Ramos (cell line): ENCODE data around the gene RTP3.

ENCODE experiments used
- in situ Hi-C: fragments of 300-500 bp; cut with MboI; formaldehyde crosslinking; loops from one replicate; pipeline ENCODE4 v1.14.3; 2022; ENCODE audit warnings: low sequenced_read_pairs; ENCODE audit not compliant: unreplicated experiment

Gene RTP3

DNA sequence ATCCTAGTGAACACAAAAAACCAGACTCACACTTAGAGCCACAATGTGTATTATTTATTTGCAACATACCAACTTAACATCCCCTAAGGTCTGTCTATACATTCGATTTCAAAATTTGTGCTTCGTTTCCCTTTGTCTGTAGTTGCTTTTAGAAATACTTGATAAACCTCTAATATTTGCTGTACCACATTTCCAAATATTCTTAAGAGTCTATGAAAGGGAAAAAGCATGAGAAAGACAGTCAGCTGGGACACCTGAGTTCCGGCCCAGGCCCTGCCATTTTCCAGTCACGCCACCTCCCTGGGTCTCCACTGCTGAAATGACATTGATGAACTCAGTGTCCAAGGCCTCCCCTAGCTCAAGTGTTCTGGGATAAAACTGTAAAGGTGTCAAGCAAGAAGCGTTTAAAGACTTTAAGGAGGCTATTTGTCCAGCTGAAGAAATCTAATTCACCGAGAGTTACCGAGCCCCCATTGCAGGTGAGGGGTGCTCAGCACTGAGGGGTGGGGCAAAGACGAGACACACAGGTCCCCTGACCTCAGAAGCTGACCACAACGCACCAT is 41.7 kb downstream of the RTP3 start:
- in situ Hi-C loops = loop anchor here (25.0 kb wide), 1 partner anchor 977 kb away; no protein-coding TSS in a partner anchor

DNA sequence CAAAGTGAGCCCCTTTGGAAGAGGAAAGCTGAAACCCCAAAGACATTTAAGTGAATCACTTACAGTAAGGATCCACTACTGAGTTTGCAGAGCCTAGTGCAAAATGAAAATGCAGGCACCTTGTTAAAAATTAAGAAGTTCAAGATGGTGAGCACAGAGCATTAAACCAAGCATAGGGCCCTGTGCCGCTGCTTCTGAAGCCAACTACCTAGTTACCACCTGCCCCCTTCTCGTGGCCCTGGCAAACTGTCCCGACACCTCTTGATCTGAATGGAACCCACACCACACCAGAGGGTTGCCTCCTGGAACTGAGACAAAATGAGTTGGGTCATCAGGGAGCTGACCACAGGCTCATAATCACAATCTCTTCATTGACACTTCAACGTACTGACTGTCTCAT is 42.8 kb downstream of the RTP3 start:
- in situ Hi-C loops = loop anchor here (25.0 kb wide), 1 partner anchor 978 kb away; no protein-coding TSS in a partner anchor

DNA sequence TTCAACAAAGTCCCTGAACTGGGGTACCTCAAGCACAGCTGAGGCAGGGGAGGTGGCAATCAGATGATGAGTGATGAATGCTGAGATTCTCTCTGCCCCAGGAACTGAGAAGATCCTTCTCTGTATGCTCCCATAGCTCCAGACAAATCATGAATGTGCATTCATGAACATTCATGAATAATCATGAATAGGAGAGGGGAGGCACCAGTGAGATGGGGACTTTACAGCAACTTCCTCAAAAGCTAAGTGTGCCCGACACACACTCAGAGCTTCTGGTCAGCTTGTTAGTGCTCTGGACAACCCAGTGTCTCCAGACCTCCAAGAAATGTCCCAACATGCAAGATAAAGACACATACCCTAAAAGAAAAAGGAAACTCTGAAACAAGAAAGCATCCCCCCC is 44.1 kb downstream of the RTP3 start:
- in situ Hi-C loops = loop anchor here (25.0 kb wide), 1 partner anchor 980 kb away; no protein-coding TSS in a partner anchor

DNA sequence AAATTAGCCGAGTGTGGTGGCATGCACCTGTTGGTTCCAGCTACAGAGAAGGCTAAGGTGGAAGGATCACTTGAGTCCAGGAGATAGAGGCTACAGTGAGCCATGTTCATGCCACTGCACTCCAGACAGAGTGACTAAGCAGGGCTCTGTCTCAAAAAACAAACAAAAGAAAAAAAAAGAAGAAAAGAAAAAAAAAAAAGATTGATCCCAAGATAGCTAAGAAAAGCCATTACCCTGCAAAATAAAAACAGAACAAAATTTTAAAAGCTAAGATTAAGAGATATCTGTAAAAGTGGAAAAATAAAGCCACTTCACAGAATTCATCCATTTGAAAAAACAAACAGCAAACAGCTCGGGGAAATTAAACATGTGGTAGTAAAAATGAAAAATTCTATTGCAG is 44.6 kb downstream of the RTP3 start:
- in situ Hi-C loops = loop anchor here (25.0 kb wide), 1 partner anchor 980 kb away; no protein-coding TSS in a partner anchor

DNA sequence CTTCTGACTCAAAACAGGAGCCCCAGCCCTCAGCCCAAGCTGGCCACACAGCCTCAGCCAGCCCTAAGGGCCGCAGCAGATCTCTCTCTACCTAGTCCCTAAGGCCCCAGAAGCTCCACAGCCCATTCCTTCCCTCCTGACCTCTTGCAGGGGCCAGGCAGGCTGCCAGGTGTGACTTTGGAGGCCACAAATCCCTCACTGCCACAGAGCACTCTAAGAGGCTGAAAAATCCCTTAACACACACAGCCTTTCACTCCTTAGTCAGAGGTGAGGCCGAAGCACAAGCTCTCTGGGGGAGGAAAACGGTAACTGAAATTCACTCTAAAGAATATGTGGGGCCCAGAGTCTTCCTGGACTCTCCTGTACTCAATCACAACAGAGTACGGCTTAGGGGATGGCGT is 45.0 kb downstream of the RTP3 start:
- in situ Hi-C loops = loop anchor here (25.0 kb wide), 1 partner anchor 980 kb away; no protein-coding TSS in a partner anchor

DNA sequence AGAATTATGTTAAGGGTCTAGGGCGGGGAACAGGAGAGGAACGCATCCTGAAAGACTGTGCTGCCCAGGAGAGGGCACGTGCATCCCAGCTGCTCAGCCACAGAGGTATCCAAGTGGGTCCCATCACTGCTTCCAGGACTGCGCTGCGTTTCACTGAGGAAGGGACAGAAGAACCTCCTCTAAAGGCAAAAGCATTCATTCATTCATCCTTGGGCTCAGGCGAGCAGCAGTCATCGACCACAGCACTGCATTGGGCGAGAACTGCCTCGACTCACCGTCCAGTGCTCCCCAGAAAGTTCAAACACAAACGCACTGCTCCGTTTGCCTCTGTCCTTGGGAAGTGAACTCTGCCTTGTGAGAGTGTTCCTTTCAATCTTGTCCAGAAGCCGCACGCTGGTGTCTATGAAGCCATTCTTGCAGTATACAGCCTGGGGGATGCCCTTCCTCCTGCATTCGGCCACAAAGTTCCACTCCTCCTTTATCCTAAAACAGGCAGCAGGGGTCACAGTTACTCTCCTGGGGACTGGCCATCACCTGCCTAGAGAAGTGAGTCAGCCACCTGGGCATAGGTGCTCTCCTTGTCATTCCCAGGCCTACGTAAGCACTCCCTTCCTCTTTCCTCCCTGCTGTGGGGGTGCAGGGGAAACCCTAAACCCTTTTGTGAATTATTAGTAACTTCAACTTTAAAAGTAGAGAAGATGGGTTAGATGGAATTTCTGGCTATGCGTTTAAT is 47.2 kb downstream of the RTP3 start:
- in situ Hi-C loops = loop anchor here (25.0 kb wide), 1 partner anchor 983 kb away; no protein-coding TSS in a partner anchor

DNA sequence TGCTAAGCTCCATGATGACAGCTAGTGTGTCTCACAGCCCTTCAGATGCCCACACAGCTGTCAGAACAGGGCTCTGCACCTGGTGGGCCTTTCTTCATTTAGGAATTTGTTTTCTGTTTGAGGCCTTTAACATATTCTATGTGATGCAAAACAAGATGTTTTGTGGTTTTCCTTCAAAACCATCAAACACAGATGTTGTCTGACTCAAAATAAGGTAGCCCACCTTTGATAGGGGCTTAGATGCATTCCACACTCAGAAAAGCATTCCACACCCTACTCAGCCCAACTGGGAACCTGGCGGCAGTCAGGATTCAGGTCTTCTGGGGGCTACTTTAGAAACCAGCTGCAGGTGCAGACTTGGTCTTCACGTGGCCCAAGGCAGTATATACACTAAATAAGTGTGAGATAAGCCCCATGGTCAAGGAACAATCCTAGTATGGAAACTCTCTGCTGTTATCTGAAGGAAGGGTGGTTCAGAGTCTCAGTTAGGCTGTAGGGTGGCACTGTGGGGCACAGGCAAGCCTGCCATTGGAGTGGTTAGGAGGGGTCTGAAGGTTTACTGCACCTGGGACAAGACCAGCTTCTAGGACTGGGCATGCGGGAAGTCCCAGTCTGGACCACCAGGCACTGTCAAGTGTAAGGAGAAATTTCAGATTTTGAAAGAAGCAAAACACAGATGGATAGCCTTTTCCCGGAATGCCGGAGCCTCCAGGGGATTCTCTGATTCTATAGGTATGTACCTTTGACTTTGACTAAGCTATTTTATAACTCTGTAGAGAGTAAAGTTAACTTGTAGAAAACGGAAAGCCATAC is 48.2 kb downstream of the RTP3 start:
- in situ Hi-C loops = loop anchor here (25.0 kb wide), 1 partner anchor 984 kb away; no protein-coding TSS in a partner anchor

DNA sequence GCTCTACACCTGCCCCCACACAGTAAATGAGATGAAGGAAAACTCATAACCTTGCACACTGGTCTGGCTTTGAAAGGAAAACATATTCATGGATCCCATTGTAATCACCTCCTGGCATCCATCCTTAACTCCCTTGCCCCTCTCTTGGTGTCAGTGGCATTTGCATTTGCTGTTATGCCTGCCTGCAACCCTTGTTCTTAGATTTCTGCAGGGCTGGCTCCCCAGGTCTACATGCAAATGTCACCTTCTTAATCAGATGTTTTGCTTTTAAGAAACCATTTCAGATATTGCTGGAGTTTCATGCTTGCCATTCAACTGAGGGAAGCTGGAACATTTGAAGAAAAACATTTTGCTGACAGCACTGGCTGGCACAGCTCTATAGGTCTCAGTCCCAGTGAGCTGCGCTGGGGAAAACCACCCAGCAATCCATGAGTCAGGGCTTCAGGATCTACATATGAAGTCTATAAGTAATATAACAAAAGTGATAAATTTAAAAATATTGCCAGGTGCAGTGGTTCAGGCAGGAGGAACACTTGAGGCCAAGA is 49.2 kb downstream of the RTP3 start:
- in situ Hi-C loops = loop anchor here (25.0 kb wide), 1 partner anchor 985 kb away; no protein-coding TSS in a partner anchor

DNA sequence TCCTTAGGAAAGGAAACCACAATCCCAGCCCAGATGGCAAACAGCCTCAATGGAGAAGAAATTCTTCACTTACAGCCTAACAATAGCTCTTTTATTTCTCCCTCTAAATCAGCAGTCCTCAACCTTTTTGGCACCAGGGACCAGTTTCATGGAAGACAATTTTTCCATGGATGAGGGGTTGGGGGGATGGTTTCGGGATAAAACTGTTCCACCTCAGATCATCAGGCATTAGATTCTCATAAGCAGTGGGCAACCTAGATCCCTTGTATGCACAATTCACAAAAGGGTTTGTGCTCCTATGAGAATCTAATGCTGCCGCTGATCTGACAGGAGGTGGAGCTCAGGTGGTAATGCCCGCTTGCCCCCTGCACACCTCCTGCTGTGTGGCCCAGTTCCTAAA is 50.8 kb downstream of the RTP3 start:
- in situ Hi-C loops = loop anchor here (25.0 kb wide), 1 partner anchor 986 kb away; no protein-coding TSS in a partner anchor

DNA sequence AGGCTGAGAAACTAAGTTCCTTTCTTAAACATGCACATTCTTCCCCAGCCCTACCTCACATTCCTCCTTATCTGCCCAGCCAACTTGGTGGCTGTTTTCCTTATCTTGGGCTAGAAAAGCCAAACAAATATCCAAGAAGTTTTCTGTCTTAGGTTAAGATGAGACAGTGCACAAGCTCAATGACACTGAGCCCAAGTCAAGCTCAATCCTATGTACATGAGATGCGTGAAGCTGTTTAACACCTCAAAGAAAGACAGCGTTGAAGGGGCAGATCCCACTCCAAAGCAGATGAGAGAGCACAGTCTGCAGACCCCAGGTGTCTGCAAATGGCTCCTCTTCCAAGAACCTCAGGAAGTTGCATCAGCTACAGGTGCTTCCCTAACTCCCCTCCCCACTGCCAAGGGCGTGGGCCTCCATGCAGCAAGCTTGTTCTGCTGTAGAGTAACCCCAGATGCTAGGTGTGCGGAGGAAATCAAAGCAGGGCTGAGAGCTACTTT is 51.7 kb downstream of the RTP3 start:
- in situ Hi-C loops = loop anchor here (25.0 kb wide), 1 partner anchor 987 kb away; no protein-coding TSS in a partner anchor

DNA sequence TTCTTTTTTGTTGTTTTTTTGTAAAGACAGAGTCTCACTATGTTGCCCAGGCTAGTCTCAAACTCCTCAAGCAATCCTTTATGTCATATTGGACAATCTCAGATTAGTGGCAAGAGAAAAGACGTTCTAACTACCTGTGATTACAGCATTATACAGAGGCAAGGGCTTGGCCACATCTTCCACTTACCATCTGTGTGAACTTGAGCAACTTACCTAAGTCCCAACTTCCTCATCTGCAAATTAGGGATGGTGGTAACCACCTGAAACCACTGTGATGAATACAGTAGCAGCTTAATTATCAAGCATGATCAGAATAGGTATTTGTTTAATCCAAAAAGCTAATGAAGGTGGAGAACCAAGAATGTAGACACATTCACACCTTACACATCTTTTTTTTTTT is 52.2 kb downstream of the RTP3 start:
- in situ Hi-C loops = loop anchor here (25.0 kb wide), 1 partner anchor 988 kb away; no protein-coding TSS in a partner anchor
